ENCODE measurements around the gene CCDC88C.

DNA sequence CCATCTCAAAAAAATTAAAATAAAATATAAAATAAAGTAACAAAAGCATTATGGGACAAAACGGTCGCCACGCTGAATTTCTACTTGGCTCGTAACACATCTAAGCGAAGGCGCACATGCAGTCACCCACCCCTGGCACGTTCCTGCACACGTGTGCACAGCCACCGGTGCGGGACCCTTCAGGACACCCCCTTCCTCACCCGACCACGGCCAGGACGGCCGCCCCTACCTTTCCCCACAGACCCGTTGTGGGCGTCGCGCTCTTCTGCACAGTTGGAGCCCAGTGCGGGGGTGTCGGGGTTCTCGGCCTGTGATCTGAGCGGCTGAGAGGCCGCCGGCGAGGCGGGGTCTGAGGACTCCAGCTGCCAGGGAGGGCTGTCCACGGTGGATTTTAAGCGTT is 128.7 kb downstream of the CCDC88C start:
- TF ChIP-seq, protein P1, sequence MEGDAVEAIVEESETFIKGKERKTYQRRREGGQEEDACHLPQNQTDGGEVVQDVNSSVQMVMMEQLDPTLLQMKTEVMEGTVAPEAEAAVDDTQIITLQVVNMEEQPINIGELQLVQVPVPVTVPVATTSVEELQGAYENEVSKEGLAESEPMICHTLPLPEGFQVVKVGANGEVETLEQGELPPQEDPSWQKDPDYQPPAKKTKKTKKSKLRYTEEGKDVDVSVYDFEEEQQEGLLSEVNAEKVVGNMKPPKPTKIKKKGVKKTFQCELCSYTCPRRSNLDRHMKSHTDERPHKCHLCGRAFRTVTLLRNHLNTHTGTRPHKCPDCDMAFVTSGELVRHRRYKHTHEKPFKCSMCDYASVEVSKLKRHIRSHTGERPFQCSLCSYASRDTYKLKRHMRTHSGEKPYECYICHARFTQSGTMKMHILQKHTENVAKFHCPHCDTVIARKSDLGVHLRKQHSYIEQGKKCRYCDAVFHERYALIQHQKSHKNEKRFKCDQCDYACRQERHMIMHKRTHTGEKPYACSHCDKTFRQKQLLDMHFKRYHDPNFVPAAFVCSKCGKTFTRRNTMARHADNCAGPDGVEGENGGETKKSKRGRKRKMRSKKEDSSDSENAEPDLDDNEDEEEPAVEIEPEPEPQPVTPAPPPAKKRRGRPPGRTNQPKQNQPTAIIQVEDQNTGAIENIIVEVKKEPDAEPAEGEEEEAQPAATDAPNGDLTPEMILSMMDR (optimal IDR thresholded peaks at IDR 0.05 in 1 of 3, IDR thresholded peaks at IDR 0.05 in 1 of 3, conservative IDR thresholded peaks at IDR 0.05 in 1 of 3; ENCODE audit: extremely low read depth in 1 of 3, insufficient read depth in 2 of 3, low read length in 3 of 3) = no peak
- TF ChIP-seq EZH2 (IDR thresholded peaks at IDR 0.05; ENCODE audit: low read length) = no peak

Data from keratinocyte (primary cell).